ENCODE measurements around the gene RAB42. TPM values are rescaled to one million over a fixed set of nuclear protein-coding genes. Genes with fewer than 3 reads are reported as not detected.

RAB42 gene
- total and polyA plus RNA-seq, 9 of the 15 experiments (the other 6 are each of a cell fraction or from before 2014, with no cell fraction given): 0.07 to 0.14 (median 0.12) TPM; not detected in 6

DNA sequence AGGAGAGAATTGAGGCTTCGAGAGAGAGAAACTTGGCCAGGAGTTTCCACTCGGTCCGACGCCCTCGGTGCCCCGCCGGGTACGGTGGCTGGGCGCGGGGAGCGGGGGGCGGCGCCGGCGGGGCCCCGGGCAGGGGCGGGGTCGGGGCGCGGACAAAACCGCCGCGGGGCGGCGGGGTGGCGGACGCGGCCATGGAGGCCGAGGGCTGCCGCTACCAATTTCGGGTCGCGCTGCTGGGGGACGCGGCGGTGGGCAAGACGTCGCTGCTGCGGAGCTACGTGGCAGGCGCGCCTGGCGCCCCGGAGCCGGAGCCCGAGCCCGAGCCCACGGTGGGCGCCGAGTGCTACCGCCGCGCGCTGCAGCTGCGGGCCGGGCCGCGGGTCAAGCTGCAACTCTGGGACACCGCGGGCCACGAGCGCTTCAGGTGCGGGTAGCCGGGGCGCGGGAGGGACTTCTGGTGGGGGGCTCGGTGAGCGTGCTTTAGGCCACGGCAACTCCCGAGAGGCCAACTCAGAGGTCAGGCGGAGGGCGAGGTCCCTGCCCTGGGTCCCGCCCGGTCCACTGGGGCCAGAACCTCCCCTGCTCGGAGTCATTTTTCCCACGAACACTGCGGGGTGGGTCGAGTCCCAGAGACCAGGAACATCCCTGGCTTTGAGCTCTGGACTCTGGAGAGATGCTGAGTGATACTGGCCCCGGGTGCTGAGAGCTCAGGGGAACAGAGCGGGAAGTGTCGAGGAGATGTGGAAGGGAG, 431 bp downstream of the RAB42 start:
- ChIA-PET CTCF (ENCODE audit: low intra/inter-chr PET ratio) (no interaction called here), POLR2A (interaction anchor here (0.6 to 1.1 kb wide), 3 partner anchors 10 to 147 kb away, joined by 3 to 12 read pairs (median 4); no protein-coding TSS in a partner anchor)
- DNase-seq (ENCODE audit: extremely low read depth in 1 of 4, low spot score in 3 of 4) (peak in 2 of 4 experiments; percentile 69 to 71), ATAC-seq (no peak), FAIRE-seq (no peak)
- intact Hi-C loops (cut with micrococcal nuclease) (no loop called here), in situ Hi-C loops (cut with MboI) (no loop called here)
- Histone ChIP-seq H4K20me1 (replicated peaks; ENCODE audit: control insufficient read depth, insufficient read depth, low read length) (peaks cover 11% of the 10 kb centered on the region), H3K27ac (ENCODE audit: extremely low read depth, low read depth, low read length) (no peak overlapping the region), H3K4me2 (ENCODE audit: insufficient read depth, low read length) (no peak overlapping the region), H3K9me1 (ENCODE audit: control insufficient read depth, insufficient read depth, low read length) (no peaks in the 10 kb centered on the region), H2AFZ (ENCODE audit: low read depth, low read length) (no peak overlapping the region), H3K4me1 (replicated peaks in 1 of 2; ENCODE audit: control insufficient read depth in 2 of 2, insufficient read depth in 2 of 2, low read length in 2 of 2) (peaks cover 4 to 13% of the 10 kb centered on the region in 2 experiments), H3K4me3 (no peak overlapping the region), H3K27me3 (ENCODE audit: control insufficient read depth in 2 of 2, insufficient read depth in 2 of 2, low read length in 2 of 2) (peaks cover 5 to 6% of the 10 kb centered on the region in 2 experiments; a peak in 3 of 5 replicates), H3K9ac (ENCODE audit: insufficient read depth in 1 of 2, low read depth in 2 of 2, low read length in 2 of 2) (0 out of 4 replicates have a peak overlapping the region, but pooled peaks of 1 of the 2 experiments have one; percentile 40), H3K9me3 (replicated peaks; ENCODE audit: control insufficient read depth, insufficient read depth, low read depth, low read length) (no peaks in the 10 kb centered on the region), H3K36me3 (ENCODE audit: control insufficient read depth, insufficient read depth, low read length) (no peaks in the 10 kb centered on the region), H3K79me2 (ENCODE audit: control insufficient read depth, insufficient read depth, low read length) (no peaks in the 10 kb centered on the region)
- WGBS (ENCODE audit: insufficient coverage, low coverage, missing lambda C conversion rate): 38% methylated on average over 25 of the region's 81 CpGs
- no TSS peak for BruUV-seq (replicated peaks)
- TF ChIP-seq HOXB6 (CRISPR knock-in tag; IDR thresholded peaks at IDR 0.05; ENCODE audit: borderline replicate concordance) (no peak), ZNF584 (CRISPR knock-in tag; IDR thresholded peaks at IDR 0.05; ENCODE audit: low read depth) (no peak), TGIF2 (CRISPR knock-in tag; IDR thresholded peaks at IDR 0.05) (no peak), PYGO2 (tag; IDR thresholded peaks at IDR 0.05) (no peak)
- TF ChIP-seq, protein P1, sequence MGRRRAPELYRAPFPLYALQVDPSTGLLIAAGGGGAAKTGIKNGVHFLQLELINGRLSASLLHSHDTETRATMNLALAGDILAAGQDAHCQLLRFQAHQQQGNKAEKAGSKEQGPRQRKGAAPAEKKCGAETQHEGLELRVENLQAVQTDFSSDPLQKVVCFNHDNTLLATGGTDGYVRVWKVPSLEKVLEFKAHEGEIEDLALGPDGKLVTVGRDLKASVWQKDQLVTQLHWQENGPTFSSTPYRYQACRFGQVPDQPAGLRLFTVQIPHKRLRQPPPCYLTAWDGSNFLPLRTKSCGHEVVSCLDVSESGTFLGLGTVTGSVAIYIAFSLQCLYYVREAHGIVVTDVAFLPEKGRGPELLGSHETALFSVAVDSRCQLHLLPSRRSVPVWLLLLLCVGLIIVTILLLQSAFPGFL (CRISPR knock-in tag; IDR thresholded peaks at IDR 0.05): no peak
- TF ChIP-seq, protein P2, sequence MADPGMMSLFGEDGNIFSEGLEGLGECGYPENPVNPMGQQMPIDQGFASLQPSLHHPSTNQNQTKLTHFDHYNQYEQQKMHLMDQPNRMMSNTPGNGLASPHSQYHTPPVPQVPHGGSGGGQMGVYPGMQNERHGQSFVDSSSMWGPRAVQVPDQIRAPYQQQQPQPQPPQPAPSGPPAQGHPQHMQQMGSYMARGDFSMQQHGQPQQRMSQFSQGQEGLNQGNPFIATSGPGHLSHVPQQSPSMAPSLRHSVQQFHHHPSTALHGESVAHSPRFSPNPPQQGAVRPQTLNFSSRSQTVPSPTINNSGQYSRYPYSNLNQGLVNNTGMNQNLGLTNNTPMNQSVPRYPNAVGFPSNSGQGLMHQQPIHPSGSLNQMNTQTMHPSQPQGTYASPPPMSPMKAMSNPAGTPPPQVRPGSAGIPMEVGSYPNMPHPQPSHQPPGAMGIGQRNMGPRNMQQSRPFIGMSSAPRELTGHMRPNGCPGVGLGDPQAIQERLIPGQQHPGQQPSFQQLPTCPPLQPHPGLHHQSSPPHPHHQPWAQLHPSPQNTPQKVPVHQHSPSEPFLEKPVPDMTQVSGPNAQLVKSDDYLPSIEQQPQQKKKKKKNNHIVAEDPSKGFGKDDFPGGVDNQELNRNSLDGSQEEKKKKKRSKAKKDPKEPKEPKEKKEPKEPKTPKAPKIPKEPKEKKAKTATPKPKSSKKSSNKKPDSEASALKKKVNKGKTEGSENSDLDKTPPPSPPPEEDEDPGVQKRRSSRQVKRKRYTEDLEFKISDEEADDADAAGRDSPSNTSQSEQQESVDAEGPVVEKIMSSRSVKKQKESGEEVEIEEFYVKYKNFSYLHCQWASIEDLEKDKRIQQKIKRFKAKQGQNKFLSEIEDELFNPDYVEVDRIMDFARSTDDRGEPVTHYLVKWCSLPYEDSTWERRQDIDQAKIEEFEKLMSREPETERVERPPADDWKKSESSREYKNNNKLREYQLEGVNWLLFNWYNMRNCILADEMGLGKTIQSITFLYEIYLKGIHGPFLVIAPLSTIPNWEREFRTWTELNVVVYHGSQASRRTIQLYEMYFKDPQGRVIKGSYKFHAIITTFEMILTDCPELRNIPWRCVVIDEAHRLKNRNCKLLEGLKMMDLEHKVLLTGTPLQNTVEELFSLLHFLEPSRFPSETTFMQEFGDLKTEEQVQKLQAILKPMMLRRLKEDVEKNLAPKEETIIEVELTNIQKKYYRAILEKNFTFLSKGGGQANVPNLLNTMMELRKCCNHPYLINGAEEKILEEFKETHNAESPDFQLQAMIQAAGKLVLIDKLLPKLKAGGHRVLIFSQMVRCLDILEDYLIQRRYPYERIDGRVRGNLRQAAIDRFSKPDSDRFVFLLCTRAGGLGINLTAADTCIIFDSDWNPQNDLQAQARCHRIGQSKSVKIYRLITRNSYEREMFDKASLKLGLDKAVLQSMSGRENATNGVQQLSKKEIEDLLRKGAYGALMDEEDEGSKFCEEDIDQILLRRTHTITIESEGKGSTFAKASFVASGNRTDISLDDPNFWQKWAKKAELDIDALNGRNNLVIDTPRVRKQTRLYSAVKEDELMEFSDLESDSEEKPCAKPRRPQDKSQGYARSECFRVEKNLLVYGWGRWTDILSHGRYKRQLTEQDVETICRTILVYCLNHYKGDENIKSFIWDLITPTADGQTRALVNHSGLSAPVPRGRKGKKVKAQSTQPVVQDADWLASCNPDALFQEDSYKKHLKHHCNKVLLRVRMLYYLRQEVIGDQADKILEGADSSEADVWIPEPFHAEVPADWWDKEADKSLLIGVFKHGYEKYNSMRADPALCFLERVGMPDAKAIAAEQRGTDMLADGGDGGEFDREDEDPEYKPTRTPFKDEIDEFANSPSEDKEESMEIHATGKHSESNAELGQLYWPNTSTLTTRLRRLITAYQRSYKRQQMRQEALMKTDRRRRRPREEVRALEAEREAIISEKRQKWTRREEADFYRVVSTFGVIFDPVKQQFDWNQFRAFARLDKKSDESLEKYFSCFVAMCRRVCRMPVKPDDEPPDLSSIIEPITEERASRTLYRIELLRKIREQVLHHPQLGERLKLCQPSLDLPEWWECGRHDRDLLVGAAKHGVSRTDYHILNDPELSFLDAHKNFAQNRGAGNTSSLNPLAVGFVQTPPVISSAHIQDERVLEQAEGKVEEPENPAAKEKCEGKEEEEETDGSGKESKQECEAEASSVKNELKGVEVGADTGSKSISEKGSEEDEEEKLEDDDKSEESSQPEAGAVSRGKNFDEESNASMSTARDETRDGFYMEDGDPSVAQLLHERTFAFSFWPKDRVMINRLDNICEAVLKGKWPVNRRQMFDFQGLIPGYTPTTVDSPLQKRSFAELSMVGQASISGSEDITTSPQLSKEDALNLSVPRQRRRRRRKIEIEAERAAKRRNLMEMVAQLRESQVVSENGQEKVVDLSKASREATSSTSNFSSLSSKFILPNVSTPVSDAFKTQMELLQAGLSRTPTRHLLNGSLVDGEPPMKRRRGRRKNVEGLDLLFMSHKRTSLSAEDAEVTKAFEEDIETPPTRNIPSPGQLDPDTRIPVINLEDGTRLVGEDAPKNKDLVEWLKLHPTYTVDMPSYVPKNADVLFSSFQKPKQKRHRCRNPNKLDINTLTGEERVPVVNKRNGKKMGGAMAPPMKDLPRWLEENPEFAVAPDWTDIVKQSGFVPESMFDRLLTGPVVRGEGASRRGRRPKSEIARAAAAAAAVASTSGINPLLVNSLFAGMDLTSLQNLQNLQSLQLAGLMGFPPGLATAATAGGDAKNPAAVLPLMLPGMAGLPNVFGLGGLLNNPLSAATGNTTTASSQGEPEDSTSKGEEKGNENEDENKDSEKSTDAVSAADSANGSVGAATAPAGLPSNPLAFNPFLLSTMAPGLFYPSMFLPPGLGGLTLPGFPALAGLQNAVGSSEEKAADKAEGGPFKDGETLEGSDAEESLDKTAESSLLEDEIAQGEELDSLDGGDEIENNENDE (IDR thresholded peaks at IDR 0.05; ENCODE audit: low read depth, low read length): no peak
